ENCODE measurements around the gene GNA15.

The GNA15 gene

DNA sequence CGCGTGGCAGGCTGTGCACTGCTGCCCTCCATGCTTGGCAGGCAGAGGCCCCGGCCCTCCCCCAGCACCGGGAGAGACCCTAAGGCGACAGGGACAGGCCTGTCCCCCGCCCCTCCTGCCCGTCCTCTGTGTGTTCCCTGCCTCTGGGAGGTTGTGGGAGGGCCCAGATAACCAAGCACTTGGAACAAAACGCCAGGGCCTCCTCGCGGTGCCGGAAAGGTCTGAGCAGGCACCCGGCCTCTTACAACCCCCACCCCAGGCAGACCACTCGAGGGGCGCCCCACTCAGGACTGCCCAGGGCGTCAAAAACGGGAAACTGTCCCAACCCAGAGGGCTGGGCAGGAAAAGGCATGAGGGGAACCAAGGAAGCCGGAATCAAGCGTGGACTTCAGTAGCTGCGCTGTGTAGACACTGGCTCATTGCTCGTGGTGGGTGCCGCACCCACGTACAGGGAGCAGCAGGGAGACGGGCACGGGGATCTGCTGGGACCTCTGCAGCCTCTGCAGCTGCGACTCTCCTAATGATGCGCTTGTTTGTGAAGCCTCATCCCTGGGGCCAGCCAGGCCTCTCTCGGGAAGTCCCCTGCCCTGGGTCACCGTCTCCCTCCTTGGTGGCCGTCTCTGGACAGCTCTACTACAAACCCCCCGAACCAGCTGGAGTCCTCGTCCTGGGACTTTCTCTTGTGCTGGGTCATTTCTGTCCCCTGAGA is 21.7 kb upstream of the GNA15 start:
- ATAC-seq: no peak

DNA sequence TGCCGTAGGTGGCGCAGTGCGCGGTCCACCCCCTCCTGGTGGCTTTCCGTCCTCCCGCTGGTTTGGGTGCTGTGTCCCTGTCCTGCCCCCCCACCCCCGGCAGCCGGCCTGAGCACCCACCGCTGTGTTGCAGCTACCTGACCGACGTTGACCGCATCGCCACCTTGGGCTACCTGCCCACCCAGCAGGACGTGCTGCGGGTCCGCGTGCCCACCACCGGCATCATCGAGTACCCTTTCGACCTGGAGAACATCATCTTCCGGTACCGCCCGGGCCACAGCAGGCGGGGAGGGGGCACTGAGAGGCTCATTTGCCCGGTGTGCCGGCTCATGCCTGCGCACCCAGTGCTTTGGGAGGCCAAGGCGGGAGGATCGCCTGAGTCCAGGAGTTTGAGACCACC is 21.0 kb upstream of the GNA15 start:
- Mint-ChIP-seq H3K27me3 (no peaks in the 10 kb centered on the region), H3K27ac (no peak overlapping the region), H3K36me3 (no peaks in the 10 kb centered on the region), H3K4me3 (no peak overlapping the region), H3K4me1 (no peaks in the 10 kb centered on the region), H3K9me3 (no peaks in the 10 kb centered on the region)
- ATAC-seq: no peak

More for the DNA sequence above, 21.7 kb upstream of the GNA15 start:
- Mint-ChIP-seq H3K27me3 (no peaks in the 10 kb centered on the region), H3K36me3 (no peaks in the 10 kb centered on the region), H3K9me3 (no peaks in the 10 kb centered on the region), H3K4me1 (no peaks in the 10 kb centered on the region), H3K27ac (no peak overlapping the region), H3K4me3 (no peak overlapping the region)

DNA sequence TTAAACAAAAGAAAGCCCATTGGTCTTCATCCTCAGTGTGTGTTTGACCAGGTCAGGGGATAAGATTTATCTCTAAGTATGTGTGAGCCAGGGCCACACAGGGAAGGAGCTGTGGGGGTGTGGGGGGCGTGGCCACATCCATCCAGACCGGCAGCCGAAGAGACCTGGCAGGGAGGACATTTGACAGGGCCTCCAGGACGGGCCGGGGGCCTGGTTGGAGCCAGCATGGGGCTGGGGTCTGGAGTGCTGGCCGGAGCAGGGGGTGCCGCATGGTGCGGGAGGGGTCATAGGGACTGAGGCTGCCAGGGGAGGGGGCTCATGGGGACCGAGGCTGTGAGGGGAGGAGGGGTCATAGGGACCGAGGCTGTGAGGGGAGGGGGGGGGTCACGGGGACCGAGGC is 20.4 kb upstream of the GNA15 start:
- H3K27me3 Mint-ChIP-seq: no peaks in the 10 kb centered on the region
- H3K36me3 Mint-ChIP-seq: no peaks in the 10 kb centered on the region
- ATAC-seq: peak; percentile 4
- no peaks in the 10 kb centered on the region for H3K4me1 Mint-ChIP-seq
- H3K9me3 Mint-ChIP-seq: no peaks in the 10 kb centered on the region
- no peak overlapping the region for H3K27ac Mint-ChIP-seq
- no peak overlapping the region for H3K4me3 Mint-ChIP-seq

DNA sequence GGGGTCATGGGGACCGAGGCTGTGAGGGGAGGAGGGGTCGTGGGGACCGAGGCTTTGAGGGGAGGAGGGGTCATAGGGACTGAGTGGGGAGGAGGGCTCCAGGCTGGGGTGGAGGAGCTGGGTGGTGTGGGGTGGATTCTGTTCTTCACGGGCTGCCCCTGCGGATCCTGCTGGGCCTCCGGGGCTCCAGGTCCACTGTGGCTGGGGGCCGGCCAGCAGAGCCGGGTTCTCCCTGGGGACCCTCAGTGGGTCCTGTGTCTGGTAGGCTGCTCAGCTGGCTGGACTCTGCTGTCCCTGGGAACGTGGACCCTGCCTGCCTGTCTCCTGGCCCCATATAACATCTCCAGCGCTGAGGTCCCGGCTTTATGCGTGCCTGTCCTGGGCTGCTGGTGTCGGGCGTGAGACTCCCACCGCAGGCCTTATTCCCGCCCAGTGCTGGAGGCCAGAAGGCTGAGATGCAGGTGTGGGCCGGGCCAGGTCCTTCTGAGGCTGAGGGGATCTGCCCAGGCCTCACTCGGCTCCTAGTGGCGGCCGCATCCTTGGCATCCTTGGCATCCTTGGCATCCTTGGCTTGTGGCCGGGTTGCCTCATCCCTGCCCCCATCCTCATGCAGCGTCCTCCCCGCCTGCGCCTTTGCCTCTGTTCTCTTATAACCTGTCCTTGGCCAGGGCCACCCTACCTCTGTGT is 19.8 kb upstream of the GNA15 start:
- no peaks in the 10 kb centered on the region for H3K4me1 Mint-ChIP-seq
- H3K27me3 Mint-ChIP-seq: no peaks in the 10 kb centered on the region
- H3K4me3 Mint-ChIP-seq: no peak overlapping the region
- no peaks in the 10 kb centered on the region for H3K9me3 Mint-ChIP-seq
- ATAC-seq: no peak
- no peaks in the 10 kb centered on the region for H3K36me3 Mint-ChIP-seq
- no peak overlapping the region for H3K27ac Mint-ChIP-seq

DNA sequence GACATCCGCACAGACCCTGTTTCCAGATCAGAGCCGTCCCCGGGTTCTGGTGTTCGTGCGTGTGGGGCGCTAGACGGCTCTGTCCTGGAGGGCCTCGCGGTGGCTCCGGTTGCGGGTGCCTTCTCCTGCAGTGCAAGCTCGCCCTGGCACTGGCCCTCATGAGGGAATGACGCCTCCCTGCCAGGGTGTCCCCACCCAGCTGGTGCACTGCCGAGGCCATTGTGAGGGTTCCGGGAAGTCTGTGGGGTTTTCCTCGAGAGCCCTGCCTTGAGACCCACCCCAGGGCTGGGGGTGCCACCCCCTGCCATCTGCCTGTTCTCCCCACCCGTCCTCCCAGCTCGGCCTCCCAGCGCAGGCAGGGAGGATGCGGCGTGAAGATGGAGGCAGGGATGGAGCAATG is 19.2 kb upstream of the GNA15 start:
- ATAC-seq: no peak
- H3K27me3 Mint-ChIP-seq: no peaks in the 10 kb centered on the region
- no peak overlapping the region for H3K4me3 Mint-ChIP-seq
- H3K36me3 Mint-ChIP-seq: no peaks in the 10 kb centered on the region
- no peaks in the 10 kb centered on the region for H3K9me3 Mint-ChIP-seq
- H3K27ac Mint-ChIP-seq: no peak overlapping the region
- H3K4me1 Mint-ChIP-seq: no peaks in the 10 kb centered on the region

DNA sequence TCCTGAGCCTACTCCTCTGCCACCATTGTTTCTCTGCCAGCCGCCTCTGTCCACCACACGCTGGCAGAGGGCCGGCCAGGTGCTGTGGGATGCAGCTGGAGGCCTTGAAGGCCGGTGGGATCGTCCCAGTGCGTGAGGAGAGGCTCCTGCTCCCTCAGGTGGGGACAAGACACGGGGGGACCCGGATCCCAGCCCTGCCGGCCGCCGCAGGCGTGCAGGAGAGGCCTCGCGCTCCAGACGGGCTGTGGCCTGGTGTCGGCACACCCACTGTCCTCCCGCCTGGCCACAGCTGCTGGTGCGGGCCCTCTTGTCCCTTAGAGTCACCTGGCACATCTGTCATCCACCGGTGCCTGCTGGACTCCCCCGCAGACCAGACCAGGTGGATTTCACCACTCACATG is 18.1 kb upstream of the GNA15 start:
- H3K4me1 Mint-ChIP-seq: no peaks in the 10 kb centered on the region

DNA sequence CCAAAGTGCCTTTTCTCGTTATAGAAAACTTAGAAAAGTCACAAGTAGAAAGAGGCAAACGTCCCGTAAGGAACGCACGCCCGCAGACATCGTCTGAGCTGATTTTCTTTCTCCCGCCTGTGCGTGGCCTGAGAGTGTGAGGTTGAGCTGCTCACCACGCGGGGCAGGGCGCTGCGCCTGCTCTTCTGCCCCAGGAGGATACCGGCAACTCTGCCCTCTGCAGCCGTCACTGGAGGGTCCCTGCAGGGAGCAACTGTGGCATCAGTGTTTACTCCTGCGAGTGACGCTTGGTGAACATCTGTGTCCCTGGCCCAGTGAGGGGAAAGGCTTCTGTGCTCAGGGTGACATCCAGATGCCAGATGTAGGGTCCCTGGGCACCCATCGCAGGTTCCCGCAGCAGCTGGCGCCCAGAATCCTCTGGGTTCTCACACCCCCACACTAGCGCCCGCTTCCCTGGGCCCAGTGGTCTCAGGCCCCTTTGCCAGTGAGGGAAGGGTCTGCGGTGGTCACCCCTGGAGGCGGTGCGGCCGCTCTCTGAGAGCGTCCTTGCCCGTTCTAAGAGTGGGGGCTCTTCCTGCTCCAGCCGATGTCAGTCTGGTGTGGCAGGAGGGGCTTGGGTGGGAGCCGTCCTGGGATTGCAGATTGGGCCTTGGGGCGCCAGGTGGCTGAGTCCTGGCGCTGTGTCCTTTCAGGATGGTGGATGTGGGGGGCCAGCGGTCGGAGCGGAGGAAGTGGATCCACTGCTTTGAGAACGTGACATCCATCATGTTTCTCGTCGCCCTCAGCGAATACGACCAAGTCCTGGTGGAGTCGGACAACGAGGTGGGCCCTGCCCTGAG is 17.4 kb upstream of the GNA15 start:
- H3K27me3 Mint-ChIP-seq: no peaks in the 10 kb centered on the region

More for the DNA sequence above, 18.1 kb upstream of the GNA15 start:
- no peaks in the 10 kb centered on the region for H3K9me3 Mint-ChIP-seq
- H3K4me3 Mint-ChIP-seq: no peak overlapping the region
- H3K27ac Mint-ChIP-seq: no peak overlapping the region
- no peak for ATAC-seq
- H3K27me3 Mint-ChIP-seq: no peaks in the 10 kb centered on the region
- no peaks in the 10 kb centered on the region for H3K36me3 Mint-ChIP-seq

DNA sequence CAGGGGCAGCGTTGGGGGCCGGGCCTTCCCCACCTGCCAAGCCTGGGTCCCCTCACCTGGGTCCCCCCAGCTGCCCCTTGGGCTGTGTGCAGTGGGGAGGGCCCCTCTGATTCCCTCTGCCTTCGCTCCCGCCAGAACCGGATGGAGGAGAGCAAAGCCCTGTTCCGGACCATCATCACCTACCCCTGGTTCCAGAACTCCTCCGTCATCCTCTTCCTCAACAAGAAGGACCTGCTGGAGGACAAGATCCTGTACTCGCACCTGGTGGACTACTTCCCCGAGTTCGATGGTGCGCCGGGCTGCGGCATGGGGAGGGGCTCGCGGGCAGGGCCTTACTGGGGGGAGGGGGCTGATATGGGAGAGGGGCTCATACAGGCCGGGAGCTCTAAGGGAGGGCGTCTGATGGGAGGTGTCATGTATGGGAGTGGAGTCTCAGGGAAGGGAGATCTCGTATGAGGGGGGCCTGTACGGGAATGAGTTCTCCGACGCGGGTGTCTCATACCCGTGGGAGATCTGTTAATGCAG is 16.7 kb upstream of the GNA15 start:
- Mint-ChIP-seq H3K27ac (no peak overlapping the region), H3K27me3 (peaks cover under 1% of the 10 kb centered on the region), H3K4me1 (no peaks in the 10 kb centered on the region), H3K9me3 (no peaks in the 10 kb centered on the region), H3K36me3 (no peaks in the 10 kb centered on the region), H3K4me3 (no peak overlapping the region)
- no peak for ATAC-seq

More for the DNA sequence above, 17.4 kb upstream of the GNA15 start:
- Mint-ChIP-seq H3K27ac (no peak overlapping the region), H3K4me3 (no peak overlapping the region), H3K4me1 (no peaks in the 10 kb centered on the region), H3K9me3 (no peaks in the 10 kb centered on the region), H3K36me3 (no peaks in the 10 kb centered on the region)
- no peak for ATAC-seq

DNA sequence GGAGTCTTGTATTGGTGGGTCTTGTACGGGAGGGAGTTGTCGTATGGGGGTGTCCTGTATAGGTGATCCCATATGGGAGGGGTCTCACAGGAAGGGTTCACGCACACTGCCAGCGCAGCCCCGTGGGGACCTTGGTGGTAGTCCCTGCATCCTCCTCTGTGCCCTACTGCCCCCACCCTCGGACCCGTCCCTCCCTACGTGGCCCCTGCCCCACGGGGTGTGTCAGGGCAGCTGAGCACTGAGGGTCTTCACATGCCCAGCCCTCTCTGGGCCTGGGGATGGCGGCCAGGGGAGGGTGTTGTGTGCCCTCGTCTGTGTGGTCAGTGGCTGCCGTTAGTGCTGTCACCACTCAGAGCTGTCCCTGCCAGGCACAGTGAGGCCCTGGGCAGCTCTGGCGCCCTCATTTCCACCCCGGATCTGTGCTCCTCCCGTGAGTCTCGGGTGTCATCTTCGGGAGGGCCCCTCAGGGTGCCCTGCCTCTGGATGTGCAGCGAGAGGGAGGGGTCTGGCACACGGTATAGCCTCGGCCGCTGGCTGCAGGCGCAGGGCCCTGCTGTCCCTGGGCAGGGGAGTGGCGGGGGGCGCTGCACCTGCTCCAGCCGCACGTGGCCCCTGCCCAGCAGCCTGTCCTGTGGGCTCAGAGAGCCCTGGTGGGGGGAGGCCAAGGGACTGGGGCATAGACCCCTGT is 16.0 kb upstream of the GNA15 start:
- no peak overlapping the region for H3K27ac Mint-ChIP-seq
- no peak overlapping the region for H3K4me3 Mint-ChIP-seq
- no peak for ATAC-seq
- H3K27me3 Mint-ChIP-seq: peaks cover 8% of the 10 kb centered on the region
- peaks cover 7% of the 10 kb centered on the region for H3K4me1 Mint-ChIP-seq
- H3K9me3 Mint-ChIP-seq: no peaks in the 10 kb centered on the region
- no peaks in the 10 kb centered on the region for H3K36me3 Mint-ChIP-seq

DNA sequence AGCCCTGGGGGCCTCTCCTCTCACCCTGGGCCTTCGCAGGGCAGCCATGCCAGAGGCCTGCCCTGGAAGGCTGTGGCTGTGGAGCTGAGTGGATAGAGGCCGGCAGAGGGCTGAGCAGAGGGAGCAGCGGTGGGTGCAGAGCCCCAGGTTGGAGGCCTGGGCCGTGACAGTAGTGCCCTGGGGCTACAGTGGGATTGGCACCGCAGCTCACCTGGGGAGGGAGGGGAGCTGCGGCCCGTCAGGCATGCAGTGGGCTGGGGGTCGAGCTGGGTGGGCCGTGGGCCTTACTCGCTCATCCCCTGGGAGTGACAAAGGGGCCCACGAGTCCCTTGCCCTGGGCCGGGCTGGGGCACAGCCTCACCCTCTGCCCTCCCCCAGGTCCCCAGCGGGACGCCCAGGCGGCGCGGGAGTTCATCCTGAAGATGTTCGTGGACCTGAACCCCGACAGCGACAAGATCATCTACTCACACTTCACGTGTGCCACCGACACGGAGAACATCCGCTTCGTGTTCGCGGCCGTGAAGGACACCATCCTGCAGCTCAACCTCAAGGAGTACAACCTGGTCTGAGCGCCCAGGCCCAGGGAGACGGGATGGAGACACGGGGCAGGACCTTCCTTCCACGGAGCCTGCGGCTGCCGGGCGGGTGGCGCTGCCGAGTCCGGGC is 15.1 kb upstream of the GNA15 start:
- no peak overlapping the region for H3K27ac Mint-ChIP-seq
- H3K4me1 Mint-ChIP-seq: peaks cover 16% of the 10 kb centered on the region
- no peaks in the 10 kb centered on the region for H3K36me3 Mint-ChIP-seq
- H3K27me3 Mint-ChIP-seq: peaks cover 17% of the 10 kb centered on the region
- no peaks in the 10 kb centered on the region for H3K9me3 Mint-ChIP-seq
- H3K4me3 Mint-ChIP-seq: no peak overlapping the region
- ATAC-seq: no peak

DNA sequence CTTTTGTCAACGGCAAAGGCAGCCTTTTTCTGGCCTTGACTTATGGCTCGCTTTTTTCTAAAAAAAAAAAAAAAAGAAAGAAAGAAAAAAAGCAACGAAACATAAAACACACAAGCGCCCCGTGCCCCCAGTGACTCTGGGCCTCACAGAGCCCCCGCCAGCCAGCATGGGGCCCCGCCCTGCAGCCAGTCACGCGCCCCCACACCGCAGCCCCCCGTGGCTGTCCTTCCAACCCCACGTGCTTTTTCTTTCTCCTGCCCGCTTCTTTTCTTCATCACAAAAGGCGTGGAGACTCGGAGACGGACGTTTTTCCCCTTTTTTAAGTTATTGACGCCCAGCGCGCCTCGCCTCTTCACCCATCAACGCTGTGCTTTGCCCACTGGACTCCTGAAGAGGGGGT is 14.4 kb upstream of the GNA15 start:
- Mint-ChIP-seq H3K4me3 (no peak overlapping the region), H3K4me1 (peaks cover 19% of the 10 kb centered on the region), H3K27ac (no peak overlapping the region), H3K36me3 (no peaks in the 10 kb centered on the region), H3K27me3 (peaks cover 22% of the 10 kb centered on the region), H3K9me3 (no peaks in the 10 kb centered on the region)
- no peak for ATAC-seq

DNA sequence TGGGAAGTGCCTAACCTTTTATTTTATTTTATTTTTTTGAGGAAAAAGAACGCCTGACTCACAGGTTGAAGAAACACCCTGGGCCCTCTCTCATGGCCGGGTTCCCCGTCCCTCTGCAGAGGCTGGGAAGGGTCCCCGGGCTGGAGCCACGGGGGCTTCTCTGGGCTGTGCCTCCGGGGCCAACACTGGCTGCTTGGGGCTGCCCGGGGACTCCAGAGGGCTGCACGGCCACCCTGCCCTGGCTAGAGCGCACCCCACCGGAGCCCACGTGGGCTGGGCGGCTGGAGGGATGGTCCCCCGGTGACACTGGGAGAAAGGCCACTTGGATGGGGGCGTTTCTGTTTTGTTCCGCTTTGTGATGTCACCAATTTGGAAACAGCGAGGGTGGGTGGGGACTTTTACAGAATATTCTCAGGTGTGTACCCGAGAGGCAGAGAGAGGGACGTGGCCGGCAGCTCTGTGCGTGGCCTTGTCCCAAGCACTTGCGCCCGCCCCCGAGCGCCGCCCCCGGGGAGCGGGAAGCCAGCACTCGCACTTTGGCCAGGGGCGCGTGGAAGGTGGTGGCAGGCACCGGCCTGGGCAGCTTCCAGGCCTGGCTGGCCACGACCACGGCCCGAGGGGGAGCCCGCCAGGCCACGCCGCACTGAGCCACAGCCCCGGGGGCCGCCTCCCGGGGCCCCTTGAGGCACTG is 13.9 kb upstream of the GNA15 start:
- Mint-ChIP-seq H3K9me3 (no peaks in the 10 kb centered on the region), H3K4me3 (no peak overlapping the region), H3K36me3 (no peaks in the 10 kb centered on the region), H3K27ac (no peak overlapping the region), H3K27me3 (peaks cover 22% of the 10 kb centered on the region), H3K4me1 (peaks cover 19% of the 10 kb centered on the region)
- ATAC-seq: no peak

DNA sequence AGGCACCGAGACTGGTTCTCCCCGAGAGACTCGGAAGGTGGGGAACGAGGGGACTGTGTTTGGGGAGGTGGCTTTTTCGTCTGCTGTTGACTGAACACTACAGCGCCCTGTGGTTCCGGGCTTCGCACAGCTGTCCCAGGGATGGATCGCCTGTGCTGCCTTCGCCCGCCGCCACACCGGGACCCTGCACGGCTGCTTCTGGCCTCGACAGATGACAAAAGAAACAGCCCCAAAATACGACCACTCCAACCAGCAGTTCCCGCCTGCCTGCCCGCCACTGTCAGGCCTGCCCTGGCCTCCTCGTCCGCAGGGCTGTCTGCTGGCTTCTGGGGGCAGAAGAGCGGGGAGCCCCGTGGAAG is 13.3 kb upstream of the GNA15 start:
- H3K4me1 Mint-ChIP-seq: peaks cover 19% of the 10 kb centered on the region
- ATAC-seq: no peak
- no peaks in the 10 kb centered on the region for H3K9me3 Mint-ChIP-seq
- H3K36me3 Mint-ChIP-seq: no peaks in the 10 kb centered on the region
- H3K4me3 Mint-ChIP-seq: no peak overlapping the region
- H3K27me3 Mint-ChIP-seq: peaks cover 22% of the 10 kb centered on the region
- no peak overlapping the region for H3K27ac Mint-ChIP-seq

DNA sequence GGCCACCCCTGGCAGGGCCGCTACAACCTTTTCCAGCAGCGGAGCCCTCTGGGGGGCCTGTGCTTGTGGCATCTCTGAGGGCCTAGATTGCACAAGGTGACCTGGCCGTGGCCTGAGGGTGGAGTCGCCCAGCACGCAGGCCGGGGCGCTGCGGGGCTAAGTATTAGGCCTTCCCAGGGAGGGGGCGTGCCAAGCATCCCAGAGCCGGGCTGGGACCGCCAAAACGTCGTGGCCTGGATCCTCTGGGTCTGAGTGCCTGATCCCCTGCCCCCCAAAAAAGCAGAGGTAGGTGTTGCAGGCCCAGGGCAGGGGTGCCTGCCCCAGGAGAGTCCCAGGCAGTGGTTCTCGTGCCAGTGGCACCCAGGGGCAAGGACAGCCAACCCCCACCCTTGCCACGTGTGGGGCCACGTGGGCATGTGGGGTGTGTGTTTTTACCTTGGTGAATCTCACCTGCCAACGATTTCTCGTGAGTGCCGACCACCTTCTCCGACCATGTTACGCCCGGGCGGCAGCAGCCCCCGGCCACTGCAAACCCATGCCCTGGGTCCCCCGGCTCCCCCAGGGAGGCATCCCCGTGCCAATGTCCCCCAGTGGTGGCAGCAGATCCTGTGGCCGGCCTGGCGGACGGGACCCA is 12.6 kb upstream of the GNA15 start:
- Mint-ChIP-seq H3K27me3 (peaks cover 22% of the 10 kb centered on the region), H3K4me3 (no peak overlapping the region), H3K36me3 (no peaks in the 10 kb centered on the region), H3K4me1 (peaks cover 19% of the 10 kb centered on the region), H3K27ac (no peak overlapping the region), H3K9me3 (no peaks in the 10 kb centered on the region)
- no peak for ATAC-seq

Data from stimulated activated memory B cell treated with anti-CD40 and anti-IgM and Interleukin-4, amounts not matched to agents 10 μg/mL and 1 μg/mL and 100 μg/mL, for 72 hours (primary cell).